Thyroid gland (tissue), 4 donors: ENCODE results near the gene UNC5C.

Source experiments
- POLR2A ChIP-seq, 2 donors: fragments of 450-650 bp; IDR thresholded peaks; one replicate each; pipeline ENCODE4 v1.6.1; 2017; ENCODE audit warnings: antibody characterized with exemption in 2 of 2, mild to moderate bottlenecking in 2 of 2, moderate library complexity in 1 of 2
- TF ChIP-seq, protein P1 (sequence below), 6 experiments: fragments of 200-600 bp in 3 of 6; fragments of 450-650 bp in 3 of 6; sonication (generic) in 3 of 6; IDR thresholded peaks; one replicate each; pipeline ENCODE4 v1.5.1; 2016 to 2019; ENCODE audit warnings: antibody characterized with exemption in 6 of 6, mild to moderate bottlenecking in 2 of 6, inconsistent platforms in 1 of 6, moderate library complexity in 1 of 6

DNA sequence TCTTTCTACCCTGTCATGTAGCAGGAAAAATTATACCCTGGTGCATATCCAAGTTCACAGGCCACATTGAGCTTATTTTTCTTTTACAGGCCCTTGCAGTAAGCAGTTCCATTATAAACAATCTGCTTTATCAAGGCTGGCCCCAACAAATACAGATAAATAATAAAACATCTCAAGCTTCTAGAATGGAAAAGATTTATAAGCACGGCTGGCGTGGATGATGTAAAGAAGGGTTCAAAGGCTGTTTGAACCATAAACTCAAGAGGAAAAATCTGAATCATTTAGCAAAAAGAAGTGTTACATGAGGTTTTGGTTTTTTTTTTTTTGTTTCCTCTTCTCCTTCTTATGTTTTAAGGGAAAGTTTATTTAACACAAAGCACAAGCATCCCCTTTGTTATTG is 109.7 kb downstream of the UNC5C start:
- TF ChIP-seq, protein P1, sequence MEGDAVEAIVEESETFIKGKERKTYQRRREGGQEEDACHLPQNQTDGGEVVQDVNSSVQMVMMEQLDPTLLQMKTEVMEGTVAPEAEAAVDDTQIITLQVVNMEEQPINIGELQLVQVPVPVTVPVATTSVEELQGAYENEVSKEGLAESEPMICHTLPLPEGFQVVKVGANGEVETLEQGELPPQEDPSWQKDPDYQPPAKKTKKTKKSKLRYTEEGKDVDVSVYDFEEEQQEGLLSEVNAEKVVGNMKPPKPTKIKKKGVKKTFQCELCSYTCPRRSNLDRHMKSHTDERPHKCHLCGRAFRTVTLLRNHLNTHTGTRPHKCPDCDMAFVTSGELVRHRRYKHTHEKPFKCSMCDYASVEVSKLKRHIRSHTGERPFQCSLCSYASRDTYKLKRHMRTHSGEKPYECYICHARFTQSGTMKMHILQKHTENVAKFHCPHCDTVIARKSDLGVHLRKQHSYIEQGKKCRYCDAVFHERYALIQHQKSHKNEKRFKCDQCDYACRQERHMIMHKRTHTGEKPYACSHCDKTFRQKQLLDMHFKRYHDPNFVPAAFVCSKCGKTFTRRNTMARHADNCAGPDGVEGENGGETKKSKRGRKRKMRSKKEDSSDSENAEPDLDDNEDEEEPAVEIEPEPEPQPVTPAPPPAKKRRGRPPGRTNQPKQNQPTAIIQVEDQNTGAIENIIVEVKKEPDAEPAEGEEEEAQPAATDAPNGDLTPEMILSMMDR (IDR thresholded peaks at IDR 0.05), result no peak
- TF ChIP-seq POLR2A (IDR thresholded peaks at IDR 0.05), result no peak
